WTC11 (cell line): Measurements from ENCODE around the gene PNMA8C. TPM values are rescaled to one million over a fixed set of nuclear protein-coding genes. Genes with fewer than 3 reads are reported as not detected.

ENCODE experiments used
- ATAC-seq: fragments of 200-7000 bp; cut with Tn5 transposase; 2 replicates; pipeline ENCODE4 v1.10.0; 2021; ENCODE audit warnings: mild to moderate bottlenecking, moderate library complexity
- CTCF ChIA-PET: fragments of 300-600 bp; sonication (Branson Sonifier 250); formaldehyde crosslinking; loops from one replicate; lab custom pipeline; 2021; ENCODE audit warnings: antibody characterized with exemption; lab: Charles Lee
- POLR2A ChIA-PET: fragments of 350-600 bp; sonication (Branson Sonifier 250); formaldehyde crosslinking; loops from one replicate; lab custom pipeline; 2021; ENCODE audit warnings: antibody characterized with exemption; lab: Charles Lee
- DNase-seq: peaks from one replicate; pipeline ENCODE4 v3.0.0; 2021; ENCODE audit warnings: low spot score
- H3K27ac Mint-ChIP-seq: 2 replicates; pipeline ENCODE4 v1.8.0; 2021; ENCODE audit warnings: mixed read lengths
- H3K27me3 Mint-ChIP-seq: 2 replicates; pipeline ENCODE4 v1.8.0; 2021; ENCODE audit warnings: low read depth, mild to moderate bottlenecking, moderate library complexity, mixed read lengths
- H3K36me3 Mint-ChIP-seq: 2 replicates; pipeline ENCODE4 v1.8.0; 2021; ENCODE audit warnings: mixed read lengths
- H3K4me1 Mint-ChIP-seq: 2 replicates; pipeline ENCODE4 v1.8.0; 2022; ENCODE audit warnings: mixed read lengths
- H3K4me3 Mint-ChIP-seq: 2 replicates; pipeline ENCODE4 v1.8.0; 2021; ENCODE audit warnings: mild to moderate bottlenecking, moderate library complexity, mixed read lengths
- H3K9me3 Mint-ChIP-seq: 2 replicates; pipeline ENCODE4 v1.8.0; 2021; ENCODE audit warnings: mixed read lengths
- ARID4B ChIP-seq: sonication (generic); formaldehyde crosslinking; IDR thresholded peaks from 2 replicates; pipeline ENCODE4 v1.8.0; 2023; ENCODE audit warnings: missing genetic modification reagents, mild to moderate bottlenecking, borderline replicate concordance
- CBFB ChIP-seq: sonication (generic); formaldehyde crosslinking; IDR thresholded peaks from 2 replicates; pipeline ENCODE4 v1.8.1; 2022; ENCODE audit warnings: mild to moderate bottlenecking, low read depth, missing genetic modification reagents
- ESRRA ChIP-seq: sonication (generic); formaldehyde crosslinking; IDR thresholded peaks from 2 replicates; pipeline ENCODE4 v1.8.1; 2022; ENCODE audit warnings: mild to moderate bottlenecking, missing genetic modification reagents, borderline replicate concordance
- ETV6 ChIP-seq: sonication (generic); formaldehyde crosslinking; IDR thresholded peaks from 2 replicates; pipeline ENCODE4 v1.8.1; 2022; ENCODE audit warnings: mild to moderate bottlenecking, missing genetic modification reagents
- GTF2I ChIP-seq: fragments of 250-450 bp; sonication (Bioruptor Pico); conservative IDR thresholded peaks from 2 replicates; pipeline ENCODE4 v1.4.0; 2021; ENCODE audit warnings: mild to moderate bottlenecking
- IRF2 ChIP-seq: sonication (generic); formaldehyde crosslinking; IDR thresholded peaks from 2 replicates; pipeline ENCODE4 v1.8.0; 2022; ENCODE audit warnings: low read depth, missing genetic modification reagents, borderline replicate concordance
- MXD4 ChIP-seq: fragments of 250-450 bp; sonication (Bioruptor Pico); IDR thresholded peaks from 2 replicates; pipeline ENCODE4 v1.8.0; 2021; ENCODE audit warnings: mild to moderate bottlenecking, moderate library complexity, borderline replicate concordance
- NFE2L1 ChIP-seq: sonication (generic); formaldehyde crosslinking; IDR thresholded peaks from 2 replicates; pipeline ENCODE4 v1.8.1; 2023; ENCODE audit warnings: missing genetic modification reagents
- PRRX2 ChIP-seq: fragments of 250-450 bp; sonication (Bioruptor Pico); IDR thresholded peaks from 2 replicates; pipeline ENCODE4 v1.8.0; 2021; ENCODE audit warnings: mild to moderate bottlenecking
- RELA ChIP-seq: sonication (generic); formaldehyde crosslinking; IDR thresholded peaks from 2 replicates; pipeline ENCODE4 v1.8.1; 2022; ENCODE audit warnings: missing genetic modification reagents, mild to moderate bottlenecking, borderline replicate concordance
- USF2 ChIP-seq: sonication (generic); formaldehyde crosslinking; IDR thresholded peaks from 2 replicates; pipeline ENCODE4 v1.8.1; 2023; ENCODE audit warnings: mild to moderate bottlenecking, missing genetic modification reagents, moderate library complexity
- ZBTB21 ChIP-seq: sonication (generic); formaldehyde crosslinking; IDR thresholded peaks from 2 replicates; pipeline ENCODE4 v1.8.1; 2023; ENCODE audit warnings: mild to moderate bottlenecking, missing genetic modification reagents, borderline replicate concordance
- ZNF416 ChIP-seq: fragments of 250-450 bp; sonication (Bioruptor Pico); IDR thresholded peaks from 2 replicates; pipeline ENCODE4 v1.9.0; 2021; ENCODE audit warnings: mild to moderate bottlenecking, inconsistent platforms
- ZNF512 ChIP-seq: sonication (generic); formaldehyde crosslinking; IDR thresholded peaks from 2 replicates; pipeline ENCODE4 v1.8.1; 2022; ENCODE audit warnings: missing genetic modification reagents, borderline replicate concordance
- ZNF671 ChIP-seq: fragments of 250-450 bp; sonication (Bioruptor Pico); IDR thresholded peaks from 2 replicates; pipeline ENCODE4 v1.8.0; 2021; ENCODE audit warnings: mild to moderate bottlenecking
- total RNA-seq: library from RNA; stranded (reverse); gene quantifications from 3 replicates; pipeline ENCODE4 v1.2.3, GENCODE V29; 2021
- TF ChIP-seq, protein P1 (sequence below): sonication (generic); formaldehyde crosslinking; IDR thresholded peaks from 2 replicates; pipeline ENCODE4 v1.8.0; 2023; ENCODE audit warnings: mild to moderate bottlenecking, missing genetic modification reagents

Gene PNMA8C
- total RNA-seq, 1 experiment from 2014 or later: 1.2 TPM

DNA sequence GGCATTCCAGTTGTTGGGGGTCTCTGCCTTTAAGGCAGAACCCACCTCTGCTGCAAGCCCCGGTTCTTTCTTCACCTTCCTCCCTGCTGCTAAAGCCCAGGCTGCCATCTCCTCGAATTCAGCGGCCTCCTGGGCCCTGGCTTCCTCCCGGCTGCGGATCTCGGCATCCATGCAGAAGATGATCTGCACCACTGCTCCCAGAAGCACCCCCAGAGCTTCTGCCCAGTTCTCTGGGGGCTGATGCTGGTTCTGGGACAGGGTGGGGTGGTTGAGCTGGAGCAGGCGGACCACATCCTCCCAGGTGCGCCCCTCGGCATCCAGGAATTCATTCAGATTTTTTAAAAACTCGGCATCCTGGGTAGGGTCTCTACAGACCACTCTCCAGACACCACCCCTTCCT lies 41.6 kb upstream of the PNMA8C start:
- peak overlapping the region; percentile 77 for H3K4me3 Mint-ChIP-seq

GRCh38 chr19:46469541-46470185 lies 40.9 kb upstream of the PNMA8C start:
- Mint-ChIP-seq H3K27me3 (peaks cover 21% of the 10 kb centered on the region), H3K27ac (no peak overlapping the region), H3K36me3 (peaks cover 34% of the 10 kb centered on the region), H3K9me3 (no peaks in the 10 kb centered on the region), H3K4me3 (peak overlapping the region; percentile 77), H3K4me1 (peaks cover 11% of the 10 kb centered on the region)
- TF ChIP-seq NFE2L1 (CRISPR knock-in tag) (no peak), MXD4 (CRISPR knock-in tag) (no peak), ETV6 (CRISPR knock-in tag) (no peak), RELA (no peak), ARID4B (CRISPR knock-in tag) (no peak), ZNF512 (no peak), ZNF671 (CRISPR knock-in tag) (no peak), PRRX2 (CRISPR knock-in tag) (no peak)
- DNase-seq (no peak), ATAC-seq (no peak)
- ChIA-PET CTCF (interaction anchor here (0.6 kb wide), 1 partner anchor 38 kb away, joined by 3 read pairs; no protein-coding TSS in a partner anchor), POLR2A (no interaction called here)

More for the DNA sequence above, 41.6 kb upstream of the PNMA8C start:
- Mint-ChIP-seq H3K27ac (no peak overlapping the region), H3K36me3 (peaks cover 34% of the 10 kb centered on the region), H3K4me1 (peaks cover 11% of the 10 kb centered on the region), H3K9me3 (no peaks in the 10 kb centered on the region), H3K27me3 (peaks cover 21% of the 10 kb centered on the region)
- ChIA-PET POLR2A (no interaction called here), CTCF (interaction anchor here (0.6 kb wide), 1 partner anchor 39 kb away, joined by 3 read pairs; no protein-coding TSS in a partner anchor)
- DNase-seq (no peak), ATAC-seq (no peak)
- TF ChIP-seq GTF2I (CRISPR knock-in tag): no peak
- TF ChIP-seq CBFB (CRISPR knock-in tag): no peak
- TF ChIP-seq USF2 (CRISPR knock-in tag): no peak
- TF ChIP-seq IRF2 (CRISPR knock-in tag): no peak
- no peak for TF ChIP-seq ZNF416
- no peak for TF ChIP-seq NFE2L1 (CRISPR knock-in tag)
- no peak for TF ChIP-seq ZBTB21 (CRISPR knock-in tag)
- no peak for TF ChIP-seq ESRRA (CRISPR knock-in tag)
- TF ChIP-seq, protein P1, sequence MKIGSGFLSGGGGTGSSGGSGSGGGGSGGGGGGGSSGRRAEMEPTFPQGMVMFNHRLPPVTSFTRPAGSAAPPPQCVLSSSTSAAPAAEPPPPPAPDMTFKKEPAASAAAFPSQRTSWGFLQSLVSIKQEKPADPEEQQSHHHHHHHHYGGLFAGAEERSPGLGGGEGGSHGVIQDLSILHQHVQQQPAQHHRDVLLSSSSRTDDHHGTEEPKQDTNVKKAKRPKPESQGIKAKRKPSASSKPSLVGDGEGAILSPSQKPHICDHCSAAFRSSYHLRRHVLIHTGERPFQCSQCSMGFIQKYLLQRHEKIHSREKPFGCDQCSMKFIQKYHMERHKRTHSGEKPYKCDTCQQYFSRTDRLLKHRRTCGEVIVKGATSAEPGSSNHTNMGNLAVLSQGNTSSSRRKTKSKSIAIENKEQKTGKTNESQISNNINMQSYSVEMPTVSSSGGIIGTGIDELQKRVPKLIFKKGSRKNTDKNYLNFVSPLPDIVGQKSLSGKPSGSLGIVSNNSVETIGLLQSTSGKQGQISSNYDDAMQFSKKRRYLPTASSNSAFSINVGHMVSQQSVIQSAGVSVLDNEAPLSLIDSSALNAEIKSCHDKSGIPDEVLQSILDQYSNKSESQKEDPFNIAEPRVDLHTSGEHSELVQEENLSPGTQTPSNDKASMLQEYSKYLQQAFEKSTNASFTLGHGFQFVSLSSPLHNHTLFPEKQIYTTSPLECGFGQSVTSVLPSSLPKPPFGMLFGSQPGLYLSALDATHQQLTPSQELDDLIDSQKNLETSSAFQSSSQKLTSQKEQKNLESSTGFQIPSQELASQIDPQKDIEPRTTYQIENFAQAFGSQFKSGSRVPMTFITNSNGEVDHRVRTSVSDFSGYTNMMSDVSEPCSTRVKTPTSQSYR: no peak
